ENCODE measurements around the gene KIF3C. TPM values are rescaled to one million over a fixed set of nuclear protein-coding genes. Genes with fewer than 3 reads are reported as not detected.

KIF3C gene
- total and polyA plus RNA-seq, 2 of the 4 experiments (the other 2 are of a cell fraction) = 8.3 to 15.4 TPM

- H3K79me1 ChIP-seq (ENCODE audit: low read depth in 1 of 2, low read length in 2 of 2) = no peaks in the 10 kb centered on the region
- TF ChIP-seq POLR2A (IDR thresholded peaks at IDR 0.05; ENCODE audit: low read depth, low read length) (no peak), RCOR1 (IDR thresholded peaks at IDR 0.05; ENCODE audit: insufficient replicate concordance, low read length) (no peak), MXI1 (IDR thresholded peaks at IDR 0.05; ENCODE audit: borderline replicate concordance, low read depth, low read length) (no peak), MAFK (IDR thresholded peaks at IDR 0.05; ENCODE audit: low read depth, low read length) (no peak), MAZ (IDR thresholded peaks at IDR 0.05; ENCODE audit: borderline replicate concordance, low read depth, low read length) (no peak), BHLHE40 (IDR thresholded peaks at IDR 0.05; ENCODE audit: low read depth, low read length) (no peak), RAD21 (IDR thresholded peaks at IDR 0.05; ENCODE audit: low read length) (no peak), CTCF (conservative IDR thresholded peaks at IDR 0.05; ENCODE audit: low read depth, low read length) (no peak), FOS (IDR thresholded peaks at IDR 0.05; ENCODE audit: low read depth, low read length) (no peak), ELK1 (IDR thresholded peaks at IDR 0.05; ENCODE audit: borderline replicate concordance, low read depth, low read length) (no peak), CHD1 (IDR thresholded peaks at IDR 0.05; ENCODE audit: low read depth, low read length) (no peak), NFE2L2 (IDR thresholded peaks at IDR 0.05; ENCODE audit: low read depth, low read length) (no peak), RFX5 (IDR thresholded peaks at IDR 0.05; ENCODE audit: low read depth, low read length) (no peak), CEBPB (IDR thresholded peaks at IDR 0.05; ENCODE audit: low read depth, low read length) (no peak), SMC3 (IDR thresholded peaks at IDR 0.05; ENCODE audit: low read depth, low read length) (no peak)
- TF ChIP-seq, protein P1, sequence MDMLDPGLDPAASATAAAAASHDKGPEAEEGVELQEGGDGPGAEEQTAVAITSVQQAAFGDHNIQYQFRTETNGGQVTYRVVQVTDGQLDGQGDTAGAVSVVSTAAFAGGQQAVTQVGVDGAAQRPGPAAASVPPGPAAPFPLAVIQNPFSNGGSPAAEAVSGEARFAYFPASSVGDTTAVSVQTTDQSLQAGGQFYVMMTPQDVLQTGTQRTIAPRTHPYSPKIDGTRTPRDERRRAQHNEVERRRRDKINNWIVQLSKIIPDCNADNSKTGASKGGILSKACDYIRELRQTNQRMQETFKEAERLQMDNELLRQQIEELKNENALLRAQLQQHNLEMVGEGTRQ (IDR thresholded peaks at IDR 0.05; ENCODE audit: low read depth, low read length) = no peak
- H3K9me3 ChIP-seq (ENCODE audit: control insufficient read depth, insufficient read depth, low read length) = no peaks in the 10 kb centered on the region
- intact Hi-C loops (cut with micrococcal nuclease) (no loop called here), dilution Hi-C loops (cut with HindIII; ENCODE audit: low sequenced_read_pairs, unreplicated experiment) (no loop called here), in situ Hi-C loops (cut with MboI; ENCODE audit: low sequenced_read_pairs) (no loop called here)
- no peak overlapping the region for H2BK20ac ChIP-seq (ENCODE audit: low read depth, low read length)
- DNase-seq (no peak), ATAC-seq (ENCODE audit: low read depth) (no peak)
- CTCF ChIA-PET = interaction anchor here (0.6 kb wide), 1 partner anchor 45 kb away, joined by 4 read pairs; no protein-coding TSS in a partner anchor
- no peak overlapping the region for H3K23ac ChIP-seq (ENCODE audit: low read depth, low read length)
- no TSS peak for BruUV-seq (replicated peaks)
- H3K36me3 ChIP-seq (ENCODE audit: control insufficient read depth, insufficient read depth, low read length) = no peaks in the 10 kb centered on the region
- no peak overlapping the region for H3K4ac ChIP-seq (ENCODE audit: low read depth, low read length)
- no peak overlapping the region for H3K27ac ChIP-seq (ENCODE audit: insufficient read depth, low read length)
- H3K4me1 ChIP-seq (ENCODE audit: control insufficient read depth, insufficient read depth, low read length) = peaks cover 5% of the 10 kb centered on the region
- peaks cover 2% of the 10 kb centered on the region; the same call in 1 of the 2 replicates for H3K27me3 ChIP-seq (ENCODE audit: control insufficient read depth, insufficient read depth, low read length)
- H2AK9ac ChIP-seq (replicated peaks; ENCODE audit: low read depth, low read length, poor library complexity) = no peak overlapping the region
- H3K9me1 ChIP-seq (ENCODE audit: insufficient read depth, low read length) = peaks cover 10% of the 10 kb centered on the region; the same call in 1 of the 2 replicates
- H2BK5ac ChIP-seq (ENCODE audit: low read depth, low read length, poor library complexity, severe bottlenecking) = no peak overlapping the region
- POLR2A ChIA-PET (ENCODE audit: unreplicated experiment) = no interaction called here
- no peak overlapping the region for H2BK120ac ChIP-seq (ENCODE audit: low read depth, low read length)
- no peak overlapping the region for H2AFZ ChIP-seq (replicated peaks; ENCODE audit: low read length, poor library complexity)
- H4K5ac ChIP-seq (ENCODE audit: low read depth, low read length) = no peak overlapping the region
- no peak overlapping the region; the same call in 1 of the 2 replicates for H2AK5ac ChIP-seq (ENCODE audit: low read depth, low read length)
- H4K8ac ChIP-seq (ENCODE audit: low read depth in 2 of 2, low read length in 2 of 2) = no peak overlapping the region
- no peak overlapping the region for H3K9ac ChIP-seq (ENCODE audit: low read depth, low read length)
- H4K20me1 ChIP-seq (ENCODE audit: insufficient read depth, low read length) = no peaks in the 10 kb centered on the region
- WGBS, 2 experiments (ENCODE audit: extremely low coverage in 2 of 2, insufficient read length in 1 of 2) = 73% methylated on average over 2 of the region's 4 CpGs; no CpG with 5 or more reads in 1 of the 2 experiments
- no peak overlapping the region for H2BK15ac ChIP-seq (ENCODE audit: low read depth, low read length)
- peak overlapping the region; percentile 72; the same call in 1 of the 2 replicates for H3K14ac ChIP-seq (replicated peaks; ENCODE audit: low read depth, low read length)
- H3K4me3 ChIP-seq (ENCODE audit: insufficient read depth, low read depth, low read length) = no peak overlapping the region
- H4K91ac ChIP-seq (ENCODE audit: insufficient read depth, low read depth, low read length) = no peak overlapping the region
- no peak overlapping the region for H3K4me2 ChIP-seq (ENCODE audit: low read depth, low read length)
- no peak overlapping the region for H3K18ac ChIP-seq (ENCODE audit: low read depth, low read length)
- no peak overlapping the region for H3K56ac ChIP-seq (ENCODE audit: extremely low read depth, insufficient read depth, low read length)
Measured at GRCh38 chr2:26020231-26020640, 37.9 kb upstream of the KIF3C start.

All from IMR-90 (cell line).